ENCODE results near the gene WNT5A. TPM values are rescaled to one million over a fixed set of nuclear protein-coding genes. Genes with fewer than 3 reads are reported as not detected.

Gene WNT5A
- total RNA-seq, 4 donors from 2014 or later = 14.5 to 45.9 (median 21.0) TPM

GRCh38 chr3:55436644-55437043 is 50.5 kb downstream of the WNT5A start:
- intact Hi-C loops (cut with DNase I) = no loop called here
- no peak overlapping the region for H3K27ac ChIP-seq (replicated peaks in 1 of 4)
- H3K27me3 ChIP-seq = no peaks in the 10 kb centered on the region
- TF ChIP-seq, protein P1, sequence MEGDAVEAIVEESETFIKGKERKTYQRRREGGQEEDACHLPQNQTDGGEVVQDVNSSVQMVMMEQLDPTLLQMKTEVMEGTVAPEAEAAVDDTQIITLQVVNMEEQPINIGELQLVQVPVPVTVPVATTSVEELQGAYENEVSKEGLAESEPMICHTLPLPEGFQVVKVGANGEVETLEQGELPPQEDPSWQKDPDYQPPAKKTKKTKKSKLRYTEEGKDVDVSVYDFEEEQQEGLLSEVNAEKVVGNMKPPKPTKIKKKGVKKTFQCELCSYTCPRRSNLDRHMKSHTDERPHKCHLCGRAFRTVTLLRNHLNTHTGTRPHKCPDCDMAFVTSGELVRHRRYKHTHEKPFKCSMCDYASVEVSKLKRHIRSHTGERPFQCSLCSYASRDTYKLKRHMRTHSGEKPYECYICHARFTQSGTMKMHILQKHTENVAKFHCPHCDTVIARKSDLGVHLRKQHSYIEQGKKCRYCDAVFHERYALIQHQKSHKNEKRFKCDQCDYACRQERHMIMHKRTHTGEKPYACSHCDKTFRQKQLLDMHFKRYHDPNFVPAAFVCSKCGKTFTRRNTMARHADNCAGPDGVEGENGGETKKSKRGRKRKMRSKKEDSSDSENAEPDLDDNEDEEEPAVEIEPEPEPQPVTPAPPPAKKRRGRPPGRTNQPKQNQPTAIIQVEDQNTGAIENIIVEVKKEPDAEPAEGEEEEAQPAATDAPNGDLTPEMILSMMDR (IDR thresholded peaks at IDR 0.05) = no peak
- no peak for TF ChIP-seq POLR2AphosphoS5 (IDR thresholded peaks at IDR 0.05)
- TF ChIP-seq POLR2A (IDR thresholded peaks at IDR 0.05; ENCODE audit: low read depth) = no peak
- TF ChIP-seq EP300 (IDR thresholded peaks at IDR 0.05) = no peak
- no peak for DNase-seq (ENCODE audit: extremely low spot score)
- no peak overlapping the region for H3K4me3 ChIP-seq
- no peaks in the 10 kb centered on the region for H3K9me3 ChIP-seq
- no peaks in the 10 kb centered on the region for H3K36me3 ChIP-seq
- H3K4me1 ChIP-seq = peaks cover 0 to 8% (median 6%) of the 10 kb centered on the region in 4 donors

DNA sequence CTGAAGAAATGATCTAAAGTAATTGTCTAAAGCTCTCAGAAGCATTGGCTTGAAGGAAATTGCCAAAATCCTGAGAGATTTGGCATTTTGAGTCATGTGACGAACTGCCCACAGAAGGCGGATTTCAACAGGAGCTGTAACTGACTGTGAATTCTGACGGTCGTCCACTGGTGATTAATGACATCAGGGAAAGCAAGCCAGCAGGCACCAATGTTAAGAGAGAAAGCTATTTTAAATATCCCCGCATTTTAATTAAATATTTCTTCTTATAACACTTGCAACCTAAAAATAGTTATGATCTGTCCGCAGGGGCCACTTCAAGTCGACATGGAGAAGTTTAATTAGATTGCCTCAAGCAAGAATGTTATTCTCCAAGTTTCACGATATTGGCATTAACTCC is 51.6 kb downstream of the WNT5A start:
- TF ChIP-seq POLR2A (IDR thresholded peaks at IDR 0.05; ENCODE audit: low read depth) = no peak
- no peak for TF ChIP-seq EP300 (IDR thresholded peaks at IDR 0.05)
- TF ChIP-seq, protein P1 (IDR thresholded peaks at IDR 0.05) = no peak
- peaks cover 0 to 8% (median 6%) of the 10 kb centered on the region in 4 donors for H3K4me1 ChIP-seq
- DNase-seq (ENCODE audit: extremely low spot score) = peak; percentile 70
- 27% methylated on average over 8 of the region's 8 CpGs for WGBS
- intact Hi-C loops (cut with DNase I) = no loop called here
- H3K36me3 ChIP-seq = no peaks in the 10 kb centered on the region
- no peaks in the 10 kb centered on the region for H3K27me3 ChIP-seq
- no peak overlapping the region for H3K27ac ChIP-seq (replicated peaks in 1 of 4)
- H3K9me3 ChIP-seq = no peaks in the 10 kb centered on the region
- H3K4me3 ChIP-seq = no peak overlapping the region

GRCh38 chr3:55434789-55435188 is 52.3 kb downstream of the WNT5A start:
- peak; percentile 60 for DNase-seq (ENCODE audit: extremely low spot score)
- no peak overlapping the region for H3K27ac ChIP-seq (replicated peaks in 1 of 4)
- 0% methylated on average over 1 of the region's 1 CpG for WGBS
- H3K4me1 ChIP-seq = peaks cover 0 to 8% (median 6%) of the 10 kb centered on the region in 4 donors
- no peaks in the 10 kb centered on the region for H3K36me3 ChIP-seq
- no peak for TF ChIP-seq EP300 (IDR thresholded peaks at IDR 0.05)
- TF ChIP-seq, protein P1 (IDR thresholded peaks at IDR 0.05) = peak in 2 of 3 experiments; percentile 14 to 38
- no peak for TF ChIP-seq POLR2AphosphoS5 (IDR thresholded peaks at IDR 0.05)
- TF ChIP-seq POLR2A (IDR thresholded peaks at IDR 0.05; ENCODE audit: low read depth) = no peak
- intact Hi-C loops (cut with DNase I) = no loop called here
- H3K27me3 ChIP-seq = no peaks in the 10 kb centered on the region
- H3K4me3 ChIP-seq = no peak overlapping the region
- H3K9me3 ChIP-seq = no peaks in the 10 kb centered on the region

DNA sequence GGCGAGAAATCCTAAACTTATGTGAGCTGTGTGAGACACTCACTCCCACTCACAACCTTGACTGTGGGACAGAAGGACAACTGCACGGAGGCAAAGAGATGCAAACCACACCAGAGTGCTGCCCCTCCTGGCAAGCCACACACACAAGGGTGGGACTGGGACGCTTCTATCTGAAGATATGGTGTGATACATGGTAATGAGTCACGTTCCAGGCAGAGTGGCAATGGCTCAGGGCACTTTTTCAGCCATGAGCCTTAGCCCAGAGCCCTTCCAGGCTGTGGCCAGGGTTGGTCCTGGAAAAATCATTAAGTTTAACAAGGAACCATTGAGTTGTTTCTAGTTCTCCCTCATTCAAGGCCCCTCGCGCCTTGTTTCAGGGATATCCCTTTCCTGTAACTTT is 56.1 kb downstream of the WNT5A start:
- no peaks in the 10 kb centered on the region for H3K9me3 ChIP-seq
- no peak overlapping the region for H3K4me3 ChIP-seq
- no peak overlapping the region for H3K27ac ChIP-seq (replicated peaks in 1 of 4)
- intact Hi-C loops (cut with DNase I) = no loop called here
- DNase-seq (ENCODE audit: extremely low spot score) = peak; percentile 57
- H3K27me3 ChIP-seq = no peaks in the 10 kb centered on the region
- no peaks in the 10 kb centered on the region for H3K36me3 ChIP-seq
- no peak for TF ChIP-seq EP300 (IDR thresholded peaks at IDR 0.05)
- no peak for TF ChIP-seq POLR2AphosphoS5 (IDR thresholded peaks at IDR 0.05)
- TF ChIP-seq, protein P1 (IDR thresholded peaks at IDR 0.05) = no peak
- TF ChIP-seq POLR2A (IDR thresholded peaks at IDR 0.05; ENCODE audit: low read depth) = no peak
- WGBS = 95% methylated on average over 5 of the region's 6 CpGs
- peaks cover 0 to 8% (median 6%) of the 10 kb centered on the region in 4 donors for H3K4me1 ChIP-seq

DNA sequence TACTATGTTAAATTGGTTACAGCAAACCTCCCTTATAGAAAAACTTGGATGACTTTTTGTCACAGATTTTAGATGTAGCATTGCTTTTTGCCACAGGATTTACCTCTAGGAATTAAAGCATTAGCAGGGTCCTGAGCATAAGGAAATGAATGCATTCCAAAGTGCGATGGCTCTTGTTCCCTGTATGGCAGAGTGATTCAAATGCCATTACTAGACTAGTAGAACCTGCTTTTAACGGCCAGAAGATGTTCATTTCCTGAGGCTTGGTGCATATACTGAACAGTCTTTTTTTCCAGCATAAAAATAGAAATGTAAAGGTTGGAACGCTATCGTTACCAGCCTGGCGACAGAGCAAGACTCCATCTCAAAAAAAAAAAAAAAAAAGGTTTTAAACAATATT is 59.4 kb downstream of the WNT5A start:
- H3K27me3 ChIP-seq = no peaks in the 10 kb centered on the region
- no peak overlapping the region for H3K27ac ChIP-seq (replicated peaks in 1 of 4)
- no peaks in the 10 kb centered on the region for H3K4me1 ChIP-seq
- intact Hi-C loops (cut with DNase I) = no loop called here
- peaks cover 0 to 5% (median 0%) of the 10 kb centered on the region in 4 donors for H3K9me3 ChIP-seq
- 49% methylated on average over 5 of the region's 5 CpGs for WGBS
- TF ChIP-seq EP300 (IDR thresholded peaks at IDR 0.05) = no peak
- TF ChIP-seq, protein P1 (IDR thresholded peaks at IDR 0.05) = no peak
- TF ChIP-seq POLR2AphosphoS5 (IDR thresholded peaks at IDR 0.05) = no peak
- TF ChIP-seq POLR2A (IDR thresholded peaks at IDR 0.05; ENCODE audit: low read depth) = no peak
- no peaks in the 10 kb centered on the region for H3K36me3 ChIP-seq
- DNase-seq (ENCODE audit: extremely low spot score) = no peak
- no peak overlapping the region for H3K4me3 ChIP-seq

All from esophagus muscularis mucosa (tissue), 4 donors.